HCT116 (cell line): ENCODE measurements around the gene TYR. TPM values are rescaled to one million over a fixed set of nuclear protein-coding genes. Genes with fewer than 3 reads are reported as not detected.

Source experiments
- ATAC-seq: fragments of 200-7000 bp; cut with Tn5 transposase; 2 replicates; pipeline ENCODE4 v1.9.1; 2020; ENCODE audit warnings: mild to moderate bottlenecking, moderate library complexity
- BruUV-seq: library from RNA; stranded (reverse); fragments of 400-500 nt; replicated peaks from 2 replicates; lab custom pipeline; 2021; lab: Mats Ljungman, UMichigan
- CTCF ChIA-PET: fragments of 300-600 bp; sonication (Branson Sonifier 250); formaldehyde crosslinking; loops from one replicate; lab custom pipeline; 2021; ENCODE audit warnings: antibody characterized with exemption; lab: Charles Lee
- POLR2A ChIA-PET: fragments of 300-600, 350-600 bp; sonication (Branson Sonifier 250); formaldehyde crosslinking; loops from one replicate; lab custom pipeline; 2021; ENCODE audit warnings: antibody characterized with exemption; lab: Charles Lee
- RAD21 ChIA-PET, 2 experiments: fragments of 300-600 bp; sonication (Branson Sonifier 250); formaldehyde crosslinking; loops; one replicate each; lab custom pipeline; 2023; ENCODE audit warnings: low total read pairs in 2 of 2; ENCODE audit not compliant: uncharacterized antibody in 2 of 2, unreplicated experiment in 2 of 2, low non-redundant PET in 1 of 2; lab: Charles Lee
- DNase-seq: peaks from one replicate; pipeline ENCODE4 v3.0.0-alpha.2; 2010; ENCODE audit warnings: low read depth, low spot score
- H2AFZ ChIP-seq: fragments of 200-600 bp; shearing (Covaris generic), sonication (generic); 2 replicates; pipeline ENCODE4 v1.6.1; 2017; ENCODE audit warnings: low read depth, mixed run types, mixed read lengths, antibody characterized with exemption, low read length; ENCODE audit not compliant: poor library complexity, severe bottlenecking
- H3K27ac ChIP-seq: 2 replicates; pipeline ENCODE4 v1.5.1; 2012; ENCODE audit warnings: low read depth, low read length
- H3K27me3 ChIP-seq: fragments of 200-600 bp; sonication (generic); 2 replicates; pipeline ENCODE4 v1.6.1; 2016; ENCODE audit warnings: mixed run types, low read length, mixed read lengths; ENCODE audit not compliant: insufficient read depth
- H3K36me3 ChIP-seq, 2 experiments: fragments of 200-500 bp in 1 of 2; fragments of 200-600 bp in 1 of 2; sonication (Bioruptor generic) in 1 of 2; sonication (generic) in 1 of 2; 2 replicates each; pipeline versions ENCODE4 v1.5.1 to v1.6.1; 2014 to 2016; ENCODE audit warnings: low read length in 2 of 2, inconsistent platforms in 1 of 2, mixed read lengths in 1 of 2, mixed run types in 1 of 2; ENCODE audit not compliant: insufficient read depth in 2 of 2, control insufficient read depth in 1 of 2
- H3K4me1 ChIP-seq, 2 experiments: fragments of 200-600 bp in 1 of 2; sonication (generic) in 1 of 2; 2 replicates each; pipeline versions ENCODE4 v1.5.1 to v1.6.1; 2012 to 2017; ENCODE audit warnings: low read length in 2 of 2, inconsistent platforms in 1 of 2, mild to moderate bottlenecking in 1 of 2, mixed read lengths in 1 of 2, mixed run types in 1 of 2, moderate library complexity in 1 of 2; ENCODE audit not compliant: insufficient read depth in 2 of 2, control insufficient read depth in 1 of 2
- H3K4me2 ChIP-seq: fragments of 200-600 bp; sonication (generic); 2 replicates; pipeline ENCODE4 v1.6.1; 2017; ENCODE audit warnings: mixed run types, low read length, mixed read lengths
- H3K4me3 ChIP-seq, 2 experiments: fragments of 200-600 bp in 1 of 2; sonication (generic) in 1 of 2; replicated peaks in 1 of 2; 2 replicates each; pipeline ENCODE4 v1.5.1; 2011 to 2016; ENCODE audit warnings: low read length in 2 of 2, control low read depth in 1 of 2, low read depth in 1 of 2, mild to moderate bottlenecking in 1 of 2, mixed read lengths in 1 of 2, mixed run types in 1 of 2
- H3K79me2 ChIP-seq: fragments of 200-600 bp; sonication (generic); 2 replicates; pipeline ENCODE4 v1.6.1; 2017; ENCODE audit warnings: mild to moderate bottlenecking, mixed run types, low read length, moderate library complexity, mixed read lengths; ENCODE audit not compliant: insufficient read depth
- H3K9ac ChIP-seq: fragments of 200-600 bp; sonication (generic); 2 replicates; pipeline ENCODE4 v1.6.1; 2016; ENCODE audit warnings: low read length, mixed read lengths
- H3K9me2 ChIP-seq: fragments of 200-600 bp; sonication (generic), shearing (Covaris generic); 2 replicates; pipeline ENCODE4 v1.6.1; 2017; ENCODE audit warnings: mixed run types, mild to moderate bottlenecking, moderate library complexity; ENCODE audit not compliant: insufficient read depth
- H3K9me3 ChIP-seq, 2 experiments: fragments of 200-500 bp in 1 of 2; fragments of 200-600 bp in 1 of 2; sonication (Bioruptor generic) in 1 of 2; sonication (generic) in 1 of 2; 2 replicates each; pipeline ENCODE4 v1.6.1; 2014 to 2017; ENCODE audit warnings: low read length in 2 of 2, mixed read lengths in 2 of 2, inconsistent platforms in 1 of 2, low read depth in 1 of 2, mild to moderate bottlenecking in 1 of 2, mixed run types in 1 of 2, moderate library complexity in 1 of 2; ENCODE audit not compliant: control insufficient read depth in 1 of 2, insufficient read depth in 1 of 2
- H4K20me1 ChIP-seq: fragments of 200-600 bp; sonication (generic), shearing (Covaris generic); 2 replicates; pipeline ENCODE4 v1.6.1; 2017; ENCODE audit warnings: mixed run types, mild to moderate bottlenecking, moderate library complexity; ENCODE audit not compliant: insufficient read depth
- RAD21 ChIP-seq: IDR thresholded peaks from 2 replicates; pipeline ENCODE4 v1.6.1; 2012; ENCODE audit warnings: low read depth, mild to moderate bottlenecking
- YY1 ChIP-seq: IDR thresholded peaks from 2 replicates; pipeline ENCODE4 v1.6.1; 2011; ENCODE audit warnings: low read length, low read depth, moderate library complexity, mild to moderate bottlenecking; ENCODE audit not compliant: insufficient replicate concordance; ENCODE audit errors: extremely low read depth
- ZNF274 ChIP-seq: fragments of 200-500 bp; sonication (Bioruptor generic); IDR thresholded peaks from 2 replicates; pipeline ENCODE4 v1.6.1; 2014; ENCODE audit warnings: mild to moderate bottlenecking, low read depth, low read length, inconsistent platforms
- intact Hi-C: fragments of 100-400 bp; cut with micrococcal nuclease; formaldehyde crosslinking; loops from 2 replicates; pipeline ENCODE4 v1.10.0; 2022
- total RNA-seq: library from RNA; stranded (reverse); gene quantifications from one replicate; pipeline ENCODE4 v1.2.1, GENCODE V29; 2021; ENCODE audit not compliant: unreplicated experiment
- TF ChIP-seq, protein P1 (sequence below): IDR thresholded peaks from 2 replicates; pipeline ENCODE4 v1.6.1; 2011; ENCODE audit warnings: mild to moderate bottlenecking, low read length, moderate library complexity; ENCODE audit not compliant: insufficient replicate concordance; ENCODE audit errors: extremely low read depth
- TF ChIP-seq, protein P2 (sequence below), 3 experiments: fragments of 200-600 bp in 1 of 3; sonication (generic) in 1 of 3; IDR thresholded peaks in 2 of 3; conservative IDR thresholded peaks in 1 of 3; 2 replicates each; pipeline ENCODE4 v1.5.1; 2012 to 2017; ENCODE audit warnings: low read depth in 2 of 3, low read length in 2 of 3, antibody characterized with exemption in 1 of 3, borderline replicate concordance in 1 of 3, control low read depth in 1 of 3, mild to moderate bottlenecking in 1 of 3, mixed read lengths in 1 of 3, mixed run types in 1 of 3, moderate library complexity in 1 of 3; ENCODE audit not compliant: insufficient read depth in 1 of 3

The TYR gene
- total RNA-seq, 1 experiment from 2014 or later: not detected

DNA sequence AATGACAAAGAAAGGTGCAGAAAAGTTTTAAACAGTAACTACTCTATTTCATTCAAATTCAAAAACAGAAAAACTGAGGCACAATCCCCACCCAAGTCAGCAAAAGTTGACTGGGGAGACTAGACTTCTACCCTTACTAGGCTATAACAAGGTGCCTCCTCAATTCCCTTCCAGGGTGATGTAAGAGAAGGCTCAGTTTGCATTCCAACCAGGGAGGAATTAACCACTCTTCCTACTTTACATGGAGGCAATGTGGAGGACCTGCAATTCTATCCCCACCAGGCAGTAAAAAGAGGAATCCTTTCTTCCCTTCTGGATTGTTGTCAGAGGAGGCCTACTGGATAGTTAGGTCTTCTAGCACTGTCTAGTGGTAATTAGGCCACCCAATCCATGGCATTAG is 26.1 kb downstream of the TYR start:
- H2AFZ ChIP-seq: no peak overlapping the region
- intact Hi-C loops: no loop called here
- RAD21 ChIA-PET: no interaction called here

DNA sequence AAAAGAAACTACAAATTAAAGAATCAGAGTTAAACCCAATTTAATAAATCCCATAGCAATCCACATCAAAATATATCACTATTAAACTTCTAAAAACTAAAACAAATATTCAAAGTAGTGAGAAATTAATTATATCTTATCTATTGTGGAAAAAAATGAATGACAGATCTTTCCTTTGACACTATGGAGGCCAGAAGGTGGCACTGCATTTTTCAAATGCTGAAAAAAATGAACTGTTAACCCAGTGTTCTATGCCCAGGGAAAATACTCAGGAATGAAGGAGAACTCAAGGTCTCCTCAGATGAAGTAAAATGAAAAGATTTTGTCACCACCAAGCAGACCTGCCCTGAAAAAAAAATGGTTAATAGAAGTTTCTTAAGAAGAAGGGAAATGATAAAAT is 27.7 kb downstream of the TYR start:
- intact Hi-C loops: no loop called here
- CTCF ChIA-PET: no interaction called here

More for the DNA sequence above, 26.1 kb downstream of the TYR start:
- Histone ChIP-seq H3K4me2 (no peak overlapping the region), H4K20me1 (no peaks in the 10 kb centered on the region), H3K27me3 (no peaks in the 10 kb centered on the region), H3K9me3 (no peaks in the 10 kb centered on the region), H3K27ac (no peak overlapping the region), H3K36me3 (no peaks in the 10 kb centered on the region), H3K79me2 (no peaks in the 10 kb centered on the region), H3K4me1 (no peaks in the 10 kb centered on the region), H3K9me2 (no peaks in the 10 kb centered on the region), H3K9ac (no peak overlapping the region), H3K4me3 (no peak overlapping the region)
- TF ChIP-seq YY1: no peak
- DNase-seq: no peak
- ChIA-PET CTCF (no interaction called here), POLR2A (no interaction called here)
- BruUV-seq: no TSS peak
- ATAC-seq: no peak

More for the DNA sequence above, 27.7 kb downstream of the TYR start:
- H3K36me3 ChIP-seq: no peaks in the 10 kb centered on the region
- TF ChIP-seq, protein P1, sequence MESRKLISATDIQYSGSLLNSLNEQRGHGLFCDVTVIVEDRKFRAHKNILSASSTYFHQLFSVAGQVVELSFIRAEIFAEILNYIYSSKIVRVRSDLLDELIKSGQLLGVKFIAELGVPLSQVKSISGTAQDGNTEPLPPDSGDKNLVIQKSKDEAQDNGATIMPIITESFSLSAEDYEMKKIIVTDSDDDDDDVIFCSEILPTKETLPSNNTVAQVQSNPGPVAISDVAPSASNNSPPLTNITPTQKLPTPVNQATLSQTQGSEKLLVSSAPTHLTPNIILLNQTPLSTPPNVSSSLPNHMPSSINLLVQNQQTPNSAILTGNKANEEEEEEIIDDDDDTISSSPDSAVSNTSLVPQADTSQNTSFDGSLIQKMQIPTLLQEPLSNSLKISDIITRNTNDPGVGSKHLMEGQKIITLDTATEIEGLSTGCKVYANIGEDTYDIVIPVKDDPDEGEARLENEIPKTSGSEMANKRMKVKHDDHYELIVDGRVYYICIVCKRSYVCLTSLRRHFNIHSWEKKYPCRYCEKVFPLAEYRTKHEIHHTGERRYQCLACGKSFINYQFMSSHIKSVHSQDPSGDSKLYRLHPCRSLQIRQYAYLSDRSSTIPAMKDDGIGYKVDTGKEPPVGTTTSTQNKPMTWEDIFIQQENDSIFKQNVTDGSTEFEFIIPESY: no peak
- TF ChIP-seq, protein P2, sequence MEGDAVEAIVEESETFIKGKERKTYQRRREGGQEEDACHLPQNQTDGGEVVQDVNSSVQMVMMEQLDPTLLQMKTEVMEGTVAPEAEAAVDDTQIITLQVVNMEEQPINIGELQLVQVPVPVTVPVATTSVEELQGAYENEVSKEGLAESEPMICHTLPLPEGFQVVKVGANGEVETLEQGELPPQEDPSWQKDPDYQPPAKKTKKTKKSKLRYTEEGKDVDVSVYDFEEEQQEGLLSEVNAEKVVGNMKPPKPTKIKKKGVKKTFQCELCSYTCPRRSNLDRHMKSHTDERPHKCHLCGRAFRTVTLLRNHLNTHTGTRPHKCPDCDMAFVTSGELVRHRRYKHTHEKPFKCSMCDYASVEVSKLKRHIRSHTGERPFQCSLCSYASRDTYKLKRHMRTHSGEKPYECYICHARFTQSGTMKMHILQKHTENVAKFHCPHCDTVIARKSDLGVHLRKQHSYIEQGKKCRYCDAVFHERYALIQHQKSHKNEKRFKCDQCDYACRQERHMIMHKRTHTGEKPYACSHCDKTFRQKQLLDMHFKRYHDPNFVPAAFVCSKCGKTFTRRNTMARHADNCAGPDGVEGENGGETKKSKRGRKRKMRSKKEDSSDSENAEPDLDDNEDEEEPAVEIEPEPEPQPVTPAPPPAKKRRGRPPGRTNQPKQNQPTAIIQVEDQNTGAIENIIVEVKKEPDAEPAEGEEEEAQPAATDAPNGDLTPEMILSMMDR (IDR thresholded peaks at IDR 0.05 in 2 of 3, conservative IDR thresholded peaks at IDR 0.05 in 1 of 3; ENCODE audit: borderline replicate concordance in 1 of 3, insufficient read depth in 1 of 3, low read depth in 2 of 3, low read length in 2 of 3): peak; percentile 8 to 31 (median 19); a peak in 2 of 6 replicates
- TF ChIP-seq RAD21 (peak; percentile 24; the same call in 1 of the 2 replicates), ZNF274 (no peak)
- no peaks in the 10 kb centered on the region for H3K79me2 ChIP-seq
- DNase-seq (peak; percentile 4), ATAC-seq (peak; percentile 67)
- no peaks in the 10 kb centered on the region for H3K27me3 ChIP-seq
- no peak overlapping the region for H3K27ac ChIP-seq
- H4K20me1 ChIP-seq: no peaks in the 10 kb centered on the region
- ChIA-PET RAD21 (no interaction called here), POLR2A (no interaction called here)
- H3K9me3 ChIP-seq: no peaks in the 10 kb centered on the region
- H2AFZ ChIP-seq: no peak overlapping the region
- H3K4me1 ChIP-seq: no peaks in the 10 kb centered on the region
- no peak overlapping the region for H3K4me3 ChIP-seq
- H3K9ac ChIP-seq: no peak overlapping the region
- BruUV-seq: no TSS peak
- no peak overlapping the region for H3K4me2 ChIP-seq
- H3K9me2 ChIP-seq: no peaks in the 10 kb centered on the region
